SK-N-SH (cell line): ENCODE measurements around the gene CHD8.

Experiments
- EZH2phosphoT487 ChIP-seq: fragments of 200-600 bp; sonication (generic); IDR thresholded peaks from 2 replicates; pipeline ENCODE4 v1.6.1; 2017; ENCODE audit warnings: low read depth, mixed run types, mild to moderate bottlenecking, antibody characterized with exemption, moderate library complexity, borderline replicate concordance
- MXI1 ChIP-seq: IDR thresholded peaks from 2 replicates; pipeline ENCODE4 v1.6.1; 2012; ENCODE audit warnings: mild to moderate bottlenecking, low read depth, low read length, improper control_type of control experiment
- POLR2AphosphoS5 ChIP-seq: IDR thresholded peaks from 2 replicates; pipeline ENCODE4 v1.6.1; 2012; ENCODE audit warnings: low read depth, low read length
- RAD21 ChIP-seq: IDR thresholded peaks from 2 replicates; pipeline ENCODE4 v1.6.1; 2012; ENCODE audit warnings: mild to moderate bottlenecking, low read length
- SIN3A ChIP-seq: IDR thresholded peaks from 2 replicates; pipeline ENCODE4 v1.6.1; 2012; ENCODE audit warnings: low read depth, mild to moderate bottlenecking, low read length, moderate library complexity, borderline replicate concordance
- SMC3 ChIP-seq: IDR thresholded peaks from 2 replicates; pipeline ENCODE4 v1.6.1; 2012; ENCODE audit warnings: low read depth, low read length, improper control_type of control experiment
- YY1 ChIP-seq: IDR thresholded peaks from 2 replicates; pipeline ENCODE4 v1.4.0; 2012; ENCODE audit warnings: low read depth, mild to moderate bottlenecking
- TF ChIP-seq, protein P1 (sequence below): fragments of 200-600 bp; sonication (generic); IDR thresholded peaks from 2 replicates; pipeline ENCODE4 v1.6.1; 2017; ENCODE audit warnings: antibody characterized with exemption, mild to moderate bottlenecking, moderate library complexity
- TF ChIP-seq, protein P2 (sequence below): IDR thresholded peaks from 2 replicates; pipeline ENCODE4 v1.4.0; 2012; ENCODE audit warnings: low read depth
- TF ChIP-seq, protein P3 (sequence below): IDR thresholded peaks from 2 replicates; pipeline ENCODE4 v1.4.0; 2012; ENCODE audit warnings: low read depth, borderline replicate concordance

DNA sequence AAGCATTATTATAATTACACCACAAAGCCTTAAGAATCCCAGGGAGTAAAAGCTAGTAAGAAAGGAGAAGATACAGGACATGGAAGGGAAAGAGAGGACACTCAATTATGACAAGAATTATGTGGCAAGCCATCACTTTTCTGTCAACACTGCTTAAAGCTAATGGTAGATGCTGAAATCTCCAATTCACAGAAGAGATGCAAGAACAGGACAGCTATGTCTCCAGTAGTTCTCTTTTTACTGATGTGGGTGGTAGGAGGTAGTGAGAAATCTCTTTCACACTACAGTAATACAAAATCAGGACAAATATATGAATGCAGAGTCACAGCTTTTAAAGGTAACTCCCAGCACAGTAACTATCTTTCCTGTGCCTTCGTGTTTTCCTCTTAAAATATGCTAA lies 29.2 kb downstream of the CHD8 start:
- TF ChIP-seq POLR2AphosphoS5 (no peak), MXI1 (no peak), SIN3A (no peak), EZH2phosphoT487 (no peak), YY1 (no peak), SMC3 (no peak), RAD21 (no peak)
- TF ChIP-seq, protein P1, sequence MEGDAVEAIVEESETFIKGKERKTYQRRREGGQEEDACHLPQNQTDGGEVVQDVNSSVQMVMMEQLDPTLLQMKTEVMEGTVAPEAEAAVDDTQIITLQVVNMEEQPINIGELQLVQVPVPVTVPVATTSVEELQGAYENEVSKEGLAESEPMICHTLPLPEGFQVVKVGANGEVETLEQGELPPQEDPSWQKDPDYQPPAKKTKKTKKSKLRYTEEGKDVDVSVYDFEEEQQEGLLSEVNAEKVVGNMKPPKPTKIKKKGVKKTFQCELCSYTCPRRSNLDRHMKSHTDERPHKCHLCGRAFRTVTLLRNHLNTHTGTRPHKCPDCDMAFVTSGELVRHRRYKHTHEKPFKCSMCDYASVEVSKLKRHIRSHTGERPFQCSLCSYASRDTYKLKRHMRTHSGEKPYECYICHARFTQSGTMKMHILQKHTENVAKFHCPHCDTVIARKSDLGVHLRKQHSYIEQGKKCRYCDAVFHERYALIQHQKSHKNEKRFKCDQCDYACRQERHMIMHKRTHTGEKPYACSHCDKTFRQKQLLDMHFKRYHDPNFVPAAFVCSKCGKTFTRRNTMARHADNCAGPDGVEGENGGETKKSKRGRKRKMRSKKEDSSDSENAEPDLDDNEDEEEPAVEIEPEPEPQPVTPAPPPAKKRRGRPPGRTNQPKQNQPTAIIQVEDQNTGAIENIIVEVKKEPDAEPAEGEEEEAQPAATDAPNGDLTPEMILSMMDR: no peak
- TF ChIP-seq, protein P2, sequence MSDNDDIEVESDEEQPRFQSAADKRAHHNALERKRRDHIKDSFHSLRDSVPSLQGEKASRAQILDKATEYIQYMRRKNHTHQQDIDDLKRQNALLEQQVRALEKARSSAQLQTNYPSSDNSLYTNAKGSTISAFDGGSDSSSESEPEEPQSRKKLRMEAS: no peak
- TF ChIP-seq, protein P3, sequence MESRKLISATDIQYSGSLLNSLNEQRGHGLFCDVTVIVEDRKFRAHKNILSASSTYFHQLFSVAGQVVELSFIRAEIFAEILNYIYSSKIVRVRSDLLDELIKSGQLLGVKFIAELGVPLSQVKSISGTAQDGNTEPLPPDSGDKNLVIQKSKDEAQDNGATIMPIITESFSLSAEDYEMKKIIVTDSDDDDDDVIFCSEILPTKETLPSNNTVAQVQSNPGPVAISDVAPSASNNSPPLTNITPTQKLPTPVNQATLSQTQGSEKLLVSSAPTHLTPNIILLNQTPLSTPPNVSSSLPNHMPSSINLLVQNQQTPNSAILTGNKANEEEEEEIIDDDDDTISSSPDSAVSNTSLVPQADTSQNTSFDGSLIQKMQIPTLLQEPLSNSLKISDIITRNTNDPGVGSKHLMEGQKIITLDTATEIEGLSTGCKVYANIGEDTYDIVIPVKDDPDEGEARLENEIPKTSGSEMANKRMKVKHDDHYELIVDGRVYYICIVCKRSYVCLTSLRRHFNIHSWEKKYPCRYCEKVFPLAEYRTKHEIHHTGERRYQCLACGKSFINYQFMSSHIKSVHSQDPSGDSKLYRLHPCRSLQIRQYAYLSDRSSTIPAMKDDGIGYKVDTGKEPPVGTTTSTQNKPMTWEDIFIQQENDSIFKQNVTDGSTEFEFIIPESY: no peak
